RWPE2 (cell line): ENCODE results near the gene DRGX.

Experiments
- ATAC-seq: fragments of 200-7000 bp; cut with Tn5 transposase; 3 replicates; pipeline ENCODE4 v1.9.1; 2021; ENCODE audit warnings: low read depth
- DNase-seq: peaks from one replicate; pipeline ENCODE4 v3.0.0-alpha.2; 2020; ENCODE audit warnings: low spot score
- H3K27ac ChIP-seq: fragments of 450-650 bp; 2 replicates; pipeline ENCODE4 v1.5.1; 2017; ENCODE audit warnings: mild to moderate bottlenecking; ENCODE audit not compliant: poor library complexity, severe bottlenecking
- H3K27me3 ChIP-seq: fragments of 250-450 bp; sonication (Bioruptor Pico); 2 replicates; pipeline ENCODE4 v1.5.1; 2021; ENCODE audit warnings: mild to moderate bottlenecking, moderate library complexity; ENCODE audit not compliant: insufficient read depth, poor library complexity, severe bottlenecking
- H3K36me3 ChIP-seq: fragments of 250-450 bp; sonication (Bioruptor Pico); 2 replicates; pipeline ENCODE4 v1.5.1; 2020; ENCODE audit warnings: low read depth, mild to moderate bottlenecking, moderate library complexity
- H3K4me1 ChIP-seq: fragments of 250-450 bp; sonication (Bioruptor Pico); 2 replicates; pipeline ENCODE4 v1.5.1; 2021; ENCODE audit warnings: mild to moderate bottlenecking, moderate library complexity; ENCODE audit not compliant: insufficient read depth, poor library complexity, severe bottlenecking
- H3K4me3 ChIP-seq: fragments of 250-450 bp; sonication (Bioruptor Pico); 2 replicates; pipeline ENCODE4 v1.5.1; 2021; ENCODE audit warnings: mild to moderate bottlenecking, moderate library complexity; ENCODE audit not compliant: severe bottlenecking
- H3K9me3 ChIP-seq: fragments of 250-450 bp; sonication (Bioruptor Pico); 2 replicates; pipeline ENCODE4 v1.5.1; 2021; ENCODE audit warnings: mild to moderate bottlenecking, moderate library complexity; ENCODE audit not compliant: severe bottlenecking
- CTCF ChIP-seq: fragments of 450-650 bp; IDR thresholded peaks from one replicate; pipeline ENCODE4 v1.5.1; 2017; ENCODE audit warnings: mild to moderate bottlenecking, moderate library complexity; ENCODE audit not compliant: poor library complexity, severe bottlenecking

DRGX gene

GRCh38 chr10:49322371-49323170, 73.3 kb downstream of the DRGX start:
- no peaks in the 10 kb centered on the region for H3K4me1 ChIP-seq
- ATAC-seq: no peak
- TF ChIP-seq CTCF: no peak
- H3K36me3 ChIP-seq: no peaks in the 10 kb centered on the region
- no peak overlapping the region for H3K4me3 ChIP-seq
- no peak overlapping the region for H3K27ac ChIP-seq
- no peak for DNase-seq
- H3K9me3 ChIP-seq: no peaks in the 10 kb centered on the region
- H3K27me3 ChIP-seq: peaks cover 7% of the 10 kb centered on the region

GRCh38 chr10:49321021-49321420, 74.9 kb downstream of the DRGX start:
- Histone ChIP-seq H3K4me3 (no peak overlapping the region), H3K4me1 (no peaks in the 10 kb centered on the region), H3K9me3 (no peaks in the 10 kb centered on the region), H3K27ac (no peak overlapping the region), H3K27me3 (peaks cover 7% of the 10 kb centered on the region), H3K36me3 (no peaks in the 10 kb centered on the region)
- no peak for ATAC-seq
- no peak for TF ChIP-seq CTCF
- no peak for DNase-seq

- DNase-seq (no peak), ATAC-seq (no peak)
- Histone ChIP-seq H3K9me3 (no peaks in the 10 kb centered on the region), H3K36me3 (no peaks in the 10 kb centered on the region), H3K4me3 (no peak overlapping the region), H3K27ac (no peak overlapping the region), H3K4me1 (no peaks in the 10 kb centered on the region), H3K27me3 (peaks cover 7% of the 10 kb centered on the region)
- no peak for TF ChIP-seq CTCF
Measured at GRCh38 chr10:49320191-49320590, 75.7 kb downstream of the DRGX start.

- no peak for TF ChIP-seq CTCF
- DNase-seq: no peak
- peaks cover 7% of the 10 kb centered on the region for H3K27me3 ChIP-seq
- H3K36me3 ChIP-seq: no peaks in the 10 kb centered on the region
- H3K9me3 ChIP-seq: no peaks in the 10 kb centered on the region
- H3K27ac ChIP-seq: no peak overlapping the region
- ATAC-seq: no peak
- no peak overlapping the region for H3K4me3 ChIP-seq
- no peaks in the 10 kb centered on the region for H3K4me1 ChIP-seq
Measured at GRCh38 chr10:49319206-49319605, 76.7 kb downstream of the DRGX start.

GRCh38 chr10:49318755-49319154, 77.1 kb downstream of the DRGX start:
- H3K9me3 ChIP-seq: no peaks in the 10 kb centered on the region
- no peak for DNase-seq

More at GRCh38 chr10:49318755-49319154, 77.1 kb downstream of the DRGX start:
- Histone ChIP-seq H3K27me3 (peaks cover 7% of the 10 kb centered on the region), H3K27ac (no peak overlapping the region), H3K4me1 (no peaks in the 10 kb centered on the region), H3K4me3 (no peak overlapping the region), H3K36me3 (no peaks in the 10 kb centered on the region)
- no peak for TF ChIP-seq CTCF
- no peak for ATAC-seq
